GM12872 (cell line): ENCODE data around the gene FAM124A.

Source experiments
- CTCF ChIP-seq: IDR thresholded peaks from 3 replicates; pipeline ENCODE4 v1.5.1; 2011; ENCODE audit warnings: low read depth, mild to moderate bottlenecking, low read length, moderate library complexity; ENCODE audit not compliant: insufficient read depth

The FAM124A gene

GRCh38 chr13:51234676-51235075, 12.5 kb downstream of the FAM124A start:
- TF ChIP-seq CTCF = no peak

GRCh38 chr13:51235186-51235585, 13.0 kb downstream of the FAM124A start:
- no peak for TF ChIP-seq CTCF

GRCh38 chr13:51235756-51236490, 13.7 kb downstream of the FAM124A start:
- no peak for TF ChIP-seq CTCF

GRCh38 chr13:51236491-51236792, 14.2 kb downstream of the FAM124A start:
- no peak for TF ChIP-seq CTCF

- no peak for TF ChIP-seq CTCF
These were observed 15.2 kb downstream of the FAM124A start for GRCh38 chr13:51237386-51237785.

- no peak for TF ChIP-seq CTCF
These were observed 15.7 kb downstream of the FAM124A start for GRCh38 chr13:51237887-51238286.

- TF ChIP-seq CTCF = no peak
These were observed 18.0 kb downstream of the FAM124A start for GRCh38 chr13:51240178-51240577.

GRCh38 chr13:51240958-51241357, 18.8 kb downstream of the FAM124A start:
- no peak for TF ChIP-seq CTCF
